Activated naive CD4-positive, alpha-beta T cell treated with anti-CD3 and anti-CD28 coated beads, Interleukin-2, amount 50 U/mL, for 24 hours (primary cell): Measurements from ENCODE around the gene MED16.
A peak's percentile ranks its signal among the peaks of the same experiment; 100 is the strongest.

Experiments
- H3K27ac Mint-ChIP-seq: one replicate; pipeline ENCODE4 v1.8.0; 2021; ENCODE audit warnings: mild to moderate bottlenecking, mixed read lengths
- H3K27me3 Mint-ChIP-seq: one replicate; pipeline ENCODE4 v1.8.0; 2021; ENCODE audit warnings: mixed read lengths
- H3K36me3 Mint-ChIP-seq: one replicate; pipeline ENCODE4 v1.8.0; 2021; ENCODE audit warnings: mixed read lengths
- H3K4me1 Mint-ChIP-seq: one replicate; pipeline ENCODE4 v1.8.0; 2021; ENCODE audit warnings: mixed read lengths
- H3K4me3 Mint-ChIP-seq: one replicate; pipeline ENCODE4 v1.8.0; 2021; ENCODE audit warnings: mild to moderate bottlenecking, mixed read lengths
- H3K9me3 Mint-ChIP-seq: one replicate; pipeline ENCODE4 v1.8.0; 2021; ENCODE audit warnings: mixed read lengths

MED16 gene

DNA sequence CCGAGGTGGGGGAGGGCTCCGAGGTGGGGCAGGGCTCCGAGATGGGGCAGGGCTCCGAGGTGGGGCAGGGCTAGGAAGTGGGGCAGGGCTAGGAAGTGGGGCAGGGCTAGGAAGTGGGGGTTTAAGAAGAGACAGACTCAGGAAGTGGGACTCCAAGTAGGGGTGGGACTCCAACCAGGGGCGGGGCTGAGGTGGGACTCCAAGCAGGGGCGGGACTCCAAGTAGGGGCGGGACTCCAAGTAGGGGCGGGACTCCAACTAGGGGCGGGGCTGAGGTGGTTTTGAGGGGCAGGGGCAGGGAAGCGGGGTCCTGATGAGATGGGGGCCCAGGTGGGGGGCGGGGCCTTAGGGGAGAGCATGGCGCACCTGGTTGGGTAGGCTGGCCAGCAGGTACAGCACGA, 19.9 kb downstream of the MED16 start:
- Mint-ChIP-seq H3K4me1 (peaks cover 8% of the 10 kb centered on the region), H3K36me3 (no peaks in the 10 kb centered on the region), H3K27ac (no peak overlapping the region)

DNA sequence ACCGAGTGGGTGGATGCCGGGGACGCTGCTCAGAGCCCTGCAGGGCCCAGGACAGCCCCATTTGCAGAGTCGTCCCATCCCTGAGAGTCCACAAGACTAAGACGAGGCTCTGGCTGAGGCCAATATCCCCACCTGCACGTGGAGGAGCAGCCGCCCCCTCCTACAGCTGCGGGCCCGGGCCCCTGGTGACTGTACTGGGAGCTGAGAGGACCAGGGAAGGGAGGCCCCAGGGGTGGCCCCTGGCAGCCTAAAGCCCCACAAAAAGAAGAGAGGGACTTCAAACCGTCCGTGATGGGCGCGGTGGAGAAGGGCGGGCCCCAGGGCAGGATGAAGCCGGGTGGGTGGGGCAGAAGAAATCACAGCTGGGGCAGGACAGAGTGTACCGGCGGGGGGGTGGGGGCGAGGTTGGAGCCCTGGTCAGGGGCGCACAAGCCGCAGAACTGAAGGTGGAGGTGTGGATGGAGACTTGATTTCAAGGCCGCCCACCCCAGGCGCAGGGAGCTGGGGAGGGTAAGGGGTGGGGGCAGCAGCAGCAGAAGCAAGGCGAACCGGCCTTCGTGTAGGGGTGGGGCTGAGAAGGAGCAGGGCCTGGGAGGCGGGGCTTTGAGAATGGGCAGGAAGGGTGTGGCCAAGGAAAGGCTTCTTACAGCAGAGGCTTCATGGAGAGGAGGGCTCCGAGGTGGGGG, 20.6 kb downstream of the MED16 start:
- H3K9me3 Mint-ChIP-seq: no peaks in the 10 kb centered on the region
- H3K27ac Mint-ChIP-seq: peak overlapping the region; percentile 17
- no peaks in the 10 kb centered on the region for H3K27me3 Mint-ChIP-seq
- peaks cover 11% of the 10 kb centered on the region for H3K4me1 Mint-ChIP-seq
- H3K36me3 Mint-ChIP-seq: peaks cover 3% of the 10 kb centered on the region
- peak overlapping the region; percentile 52 for H3K4me3 Mint-ChIP-seq

More for the DNA sequence above, 19.9 kb downstream of the MED16 start:
- H3K4me3 Mint-ChIP-seq: no peak overlapping the region
- H3K27me3 Mint-ChIP-seq: no peaks in the 10 kb centered on the region
- no peaks in the 10 kb centered on the region for H3K9me3 Mint-ChIP-seq

DNA sequence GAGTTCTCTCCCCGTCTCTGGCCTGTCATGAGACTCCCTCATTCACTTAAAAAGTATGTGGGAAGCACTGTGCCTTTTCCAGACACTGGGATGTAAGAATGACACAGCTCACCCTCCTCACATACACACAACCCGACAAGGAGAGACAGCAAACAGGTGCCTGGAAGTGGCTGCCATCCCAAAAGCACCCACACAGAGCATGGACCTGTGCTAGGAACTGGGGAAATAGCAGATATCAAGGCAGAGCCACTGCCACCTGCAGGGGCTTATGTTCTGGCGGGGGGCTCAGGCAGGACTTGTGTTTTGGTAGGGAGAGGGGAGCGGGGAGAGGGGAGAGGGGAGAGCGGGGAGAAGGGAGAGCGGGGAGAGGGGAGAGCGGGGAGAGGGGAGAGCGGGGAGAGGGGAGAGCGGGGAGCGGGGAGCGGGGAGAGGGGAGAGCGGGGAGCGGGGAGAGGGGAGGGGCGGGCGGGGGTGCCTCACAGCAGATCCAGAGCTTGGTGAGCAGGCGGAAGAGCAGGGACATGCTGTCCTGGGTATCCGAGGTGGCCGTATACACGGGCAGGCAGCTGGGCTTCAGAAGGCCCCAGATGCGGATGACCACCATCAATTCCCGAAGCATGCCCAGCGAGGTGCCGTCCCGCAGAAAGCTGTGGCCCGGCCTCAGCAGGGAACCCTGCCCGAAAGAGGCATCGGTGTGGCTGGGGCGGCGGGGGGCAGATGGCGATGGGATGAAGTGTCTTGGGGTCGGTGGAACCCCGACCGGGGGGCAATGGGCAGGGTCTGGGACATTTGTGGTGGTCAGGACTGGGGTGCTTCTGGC, 21.3 kb downstream of the MED16 start:
- Mint-ChIP-seq H3K27ac (peak overlapping the region; percentile 62), H3K4me3 (peak overlapping the region; percentile 52), H3K4me1 (peaks cover 12% of the 10 kb centered on the region), H3K27me3 (no peaks in the 10 kb centered on the region), H3K36me3 (peaks cover 3% of the 10 kb centered on the region), H3K9me3 (no peaks in the 10 kb centered on the region)

DNA sequence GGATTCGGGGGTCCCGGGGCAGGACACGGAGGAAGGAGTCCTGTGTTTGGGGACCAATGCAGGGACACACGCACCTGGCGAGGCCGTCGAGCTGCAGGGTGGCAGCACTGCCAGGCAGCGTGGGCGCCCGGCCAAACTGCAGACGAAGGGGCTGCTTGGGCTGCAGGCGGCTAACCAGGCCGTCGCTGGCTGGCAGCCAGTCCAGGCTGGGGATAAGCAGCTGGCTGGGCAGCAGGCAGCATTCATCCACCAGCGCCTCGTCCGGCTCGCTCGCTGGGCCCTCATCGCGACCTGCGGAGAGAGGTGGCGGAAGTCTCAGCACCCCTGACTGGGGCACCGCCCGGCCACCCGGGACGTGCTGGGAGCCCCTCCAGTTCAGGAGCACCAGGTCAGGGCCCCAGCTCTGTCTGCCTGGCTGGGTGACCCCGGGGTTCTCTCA, 22.0 kb downstream of the MED16 start:
- H3K4me3 Mint-ChIP-seq: no peak overlapping the region
- H3K27me3 Mint-ChIP-seq: no peaks in the 10 kb centered on the region
- H3K9me3 Mint-ChIP-seq: no peaks in the 10 kb centered on the region
- H3K27ac Mint-ChIP-seq: no peak overlapping the region
- H3K36me3 Mint-ChIP-seq: peaks cover 3% of the 10 kb centered on the region
- H3K4me1 Mint-ChIP-seq: peaks cover 12% of the 10 kb centered on the region

DNA sequence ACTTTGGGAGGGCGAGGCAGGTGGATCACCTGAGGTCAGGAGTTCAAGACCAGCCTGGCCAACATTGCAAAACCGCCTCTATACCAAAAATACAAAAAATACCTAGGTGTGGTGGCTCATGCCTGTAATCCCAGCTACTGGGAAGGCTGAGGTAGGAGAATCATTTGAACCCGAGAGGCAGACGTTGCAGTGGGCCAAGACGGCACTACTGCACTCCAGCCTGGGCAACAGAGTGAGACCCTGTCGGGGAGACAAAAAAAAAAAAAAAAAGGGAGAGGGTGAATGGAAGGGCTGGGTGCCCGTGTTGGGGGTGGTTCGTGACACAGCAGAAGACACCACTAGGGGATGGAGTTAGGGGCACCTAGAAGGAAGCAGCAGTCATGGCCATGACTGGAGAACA, 22.7 kb downstream of the MED16 start:
- Mint-ChIP-seq H3K36me3 (peaks cover 3% of the 10 kb centered on the region), H3K27ac (peak overlapping the region; percentile 79), H3K4me3 (peak overlapping the region; percentile 36), H3K9me3 (no peaks in the 10 kb centered on the region), H3K4me1 (peaks cover 12% of the 10 kb centered on the region), H3K27me3 (no peaks in the 10 kb centered on the region)

DNA sequence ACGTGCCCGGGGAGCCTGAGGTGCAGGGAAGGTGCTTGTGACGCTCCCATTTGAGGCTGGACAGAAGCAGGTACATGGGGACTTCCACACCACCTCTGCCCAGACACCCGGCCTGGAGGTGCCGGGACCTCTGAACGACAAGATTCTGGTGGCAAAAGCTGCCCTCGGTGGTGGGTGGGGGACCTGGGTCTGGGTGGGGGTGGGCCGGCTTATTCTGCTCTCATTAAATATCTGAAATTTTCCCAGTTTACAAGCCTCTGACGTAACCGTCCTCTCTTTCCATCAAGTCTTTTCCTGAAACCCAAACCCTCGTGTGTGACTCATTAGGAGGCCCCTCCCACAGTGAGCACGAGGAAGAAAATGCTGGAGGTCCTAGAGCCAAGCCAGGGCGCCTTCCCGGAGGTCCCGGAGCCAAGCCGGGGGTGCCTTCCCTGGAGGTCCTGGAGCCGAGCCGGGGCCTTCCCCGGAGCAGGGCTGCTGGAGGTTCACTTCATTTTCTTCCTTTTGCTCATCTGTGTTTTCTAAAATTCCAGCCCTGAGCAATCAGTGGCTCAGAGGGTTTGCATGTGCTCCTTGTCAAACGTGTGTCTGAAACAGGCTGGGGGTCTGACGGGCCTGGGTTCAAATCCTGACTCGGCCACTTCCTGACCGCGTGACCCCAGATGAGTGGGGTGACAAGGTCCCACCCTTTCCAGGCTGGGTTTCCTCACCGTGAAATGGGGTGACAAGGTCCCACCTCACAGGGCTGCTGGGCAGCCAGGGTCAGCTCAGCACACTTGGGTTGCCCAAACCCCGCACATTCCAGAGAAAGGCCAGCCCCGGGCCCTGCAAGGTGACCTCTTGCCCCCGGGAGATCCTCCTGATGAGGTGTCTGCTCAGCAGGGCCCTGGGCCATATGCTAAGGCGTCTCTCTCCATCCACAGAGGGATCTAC, 23.5 kb downstream of the MED16 start:
- Mint-ChIP-seq H3K9me3 (no peaks in the 10 kb centered on the region), H3K4me3 (no peak overlapping the region), H3K27me3 (no peaks in the 10 kb centered on the region), H3K36me3 (peaks cover 3% of the 10 kb centered on the region), H3K4me1 (peaks cover 12% of the 10 kb centered on the region), H3K27ac (no peak overlapping the region)

DNA sequence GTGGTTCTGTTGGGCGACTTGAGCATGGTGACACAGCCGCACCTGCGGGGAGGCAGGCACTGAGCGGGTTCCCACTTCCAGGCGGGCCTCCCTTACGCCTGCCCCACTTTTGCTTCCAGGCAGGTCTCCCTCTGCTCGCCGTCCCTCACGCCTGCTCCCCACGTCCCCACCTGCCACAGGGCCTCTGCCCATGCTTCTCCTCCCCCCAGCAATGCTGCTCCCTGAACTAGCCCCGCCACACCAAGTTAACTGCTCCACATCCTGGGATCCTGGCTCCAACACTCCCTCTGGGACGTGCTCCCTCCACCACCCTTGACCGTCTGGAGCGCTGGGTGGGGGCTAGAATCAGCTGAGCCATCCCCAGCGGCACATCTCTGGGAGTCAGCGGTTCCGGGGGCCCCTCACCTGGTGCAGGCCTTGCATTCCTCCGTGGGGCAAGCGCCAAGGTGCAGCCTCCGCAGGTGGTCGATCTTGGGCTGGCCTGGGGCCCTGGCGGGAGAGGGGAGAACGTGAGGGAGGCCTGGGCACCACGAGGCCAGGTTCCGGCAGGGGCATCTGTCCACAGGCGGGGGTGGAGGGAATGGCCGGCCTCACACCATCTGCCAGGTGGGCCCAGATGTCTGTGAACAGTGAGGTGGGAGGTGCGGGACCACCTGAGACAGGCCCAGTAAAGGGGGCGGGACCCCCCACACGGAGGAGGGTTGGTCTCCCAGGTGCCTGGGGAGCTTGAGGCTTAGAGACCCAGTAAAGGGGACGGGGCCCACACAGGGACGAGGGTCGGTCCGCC, 24.3 kb downstream of the MED16 start:
- Mint-ChIP-seq H3K4me3 (no peak overlapping the region), H3K4me1 (peaks cover 17% of the 10 kb centered on the region), H3K9me3 (no peaks in the 10 kb centered on the region), H3K36me3 (peaks cover 3% of the 10 kb centered on the region), H3K27me3 (no peaks in the 10 kb centered on the region), H3K27ac (no peak overlapping the region)

DNA sequence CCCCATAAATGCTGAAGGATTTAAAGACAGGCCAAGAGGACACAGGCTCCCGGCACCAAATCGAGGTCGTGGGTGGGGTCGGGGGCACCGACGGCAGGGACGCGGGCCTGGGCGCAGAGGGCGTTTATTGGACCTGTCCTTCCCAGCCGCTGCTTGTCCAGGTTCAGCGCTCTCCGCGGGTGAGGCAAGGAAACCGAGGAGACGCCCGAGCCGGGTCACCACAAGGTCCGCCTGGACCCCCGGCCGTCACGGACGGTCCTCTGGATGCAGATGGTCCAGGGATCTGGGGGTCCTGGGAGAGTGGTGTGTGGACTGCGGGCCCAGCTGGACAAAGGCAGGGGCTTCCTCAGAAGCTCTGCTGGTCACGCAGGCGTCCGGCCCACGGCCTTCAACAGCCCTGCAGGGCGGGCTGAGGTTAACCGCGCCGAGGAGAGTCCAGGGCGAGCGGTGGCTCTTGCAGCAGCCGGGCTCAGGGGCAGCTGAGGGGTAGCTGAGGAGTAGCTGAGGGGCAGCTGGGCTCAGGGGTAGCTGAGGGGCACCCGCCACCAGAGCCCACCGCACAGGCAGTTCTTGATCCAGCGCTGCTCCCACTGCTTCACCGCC, 25.0 kb downstream of the MED16 start:
- H3K4me1 Mint-ChIP-seq: peaks cover 23% of the 10 kb centered on the region
- H3K27ac Mint-ChIP-seq: no peak overlapping the region
- no peaks in the 10 kb centered on the region for H3K9me3 Mint-ChIP-seq
- H3K27me3 Mint-ChIP-seq: no peaks in the 10 kb centered on the region
- peaks cover 3% of the 10 kb centered on the region for H3K36me3 Mint-ChIP-seq
- H3K4me3 Mint-ChIP-seq: no peak overlapping the region

DNA sequence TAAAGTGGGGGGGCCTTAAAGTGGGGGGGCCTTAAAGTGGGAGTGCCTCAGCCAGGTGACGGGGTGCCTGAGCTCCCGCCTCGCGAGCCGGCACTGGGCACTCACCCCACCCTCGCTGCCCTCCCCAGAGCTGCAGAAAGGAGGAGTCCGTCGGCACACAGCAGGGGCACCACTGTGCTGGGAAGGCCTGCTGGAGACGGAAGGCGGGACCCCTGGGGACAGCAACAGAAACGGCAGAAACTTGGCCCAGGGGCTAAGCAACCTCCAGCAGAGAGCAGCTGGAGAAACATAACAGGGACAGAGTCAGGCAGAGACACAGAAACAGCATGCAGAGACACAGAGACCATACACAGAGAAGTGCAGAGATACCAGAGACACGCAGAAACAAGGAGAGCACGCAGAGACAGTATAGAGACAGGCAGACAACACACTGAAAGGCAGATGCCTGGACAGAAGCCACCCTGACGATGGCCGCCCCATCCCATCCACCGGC, 25.6 kb downstream of the MED16 start:
- Mint-ChIP-seq H3K27me3 (no peaks in the 10 kb centered on the region), H3K4me3 (no peak overlapping the region), H3K4me1 (peaks cover 24% of the 10 kb centered on the region), H3K9me3 (no peaks in the 10 kb centered on the region), H3K36me3 (peaks cover 3% of the 10 kb centered on the region), H3K27ac (no peak overlapping the region)

DNA sequence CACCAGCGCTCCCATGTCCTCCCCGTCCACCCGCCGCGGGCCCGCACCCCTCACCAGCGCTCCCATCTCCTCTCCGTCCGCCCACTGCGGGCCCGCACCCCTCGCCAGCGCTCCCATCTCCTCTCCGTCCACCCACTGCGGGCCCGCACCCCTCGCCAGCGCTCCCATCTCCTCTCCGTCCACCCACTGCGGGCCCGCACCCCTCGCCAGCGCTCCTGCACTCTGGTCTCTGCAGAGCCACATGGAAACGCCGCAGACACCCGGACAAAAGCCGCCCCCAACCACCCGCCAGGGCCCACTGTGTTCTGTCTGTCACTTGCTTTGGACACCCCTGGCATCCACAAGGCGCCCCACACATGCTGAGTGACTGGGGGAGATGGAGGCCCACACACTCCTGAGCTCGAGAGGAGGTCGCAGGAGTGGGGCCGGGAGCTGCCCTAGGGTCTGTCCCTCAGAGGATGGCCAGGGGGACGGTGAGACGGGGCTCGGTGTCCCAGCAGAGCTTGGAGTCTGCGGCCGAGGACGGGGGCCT, 26.2 kb downstream of the MED16 start:
- H3K27ac Mint-ChIP-seq: no peak overlapping the region
- H3K9me3 Mint-ChIP-seq: no peaks in the 10 kb centered on the region
- H3K36me3 Mint-ChIP-seq: peaks cover 3% of the 10 kb centered on the region
- H3K27me3 Mint-ChIP-seq: no peaks in the 10 kb centered on the region
- no peak overlapping the region for H3K4me3 Mint-ChIP-seq
- H3K4me1 Mint-ChIP-seq: peaks cover 19% of the 10 kb centered on the region

DNA sequence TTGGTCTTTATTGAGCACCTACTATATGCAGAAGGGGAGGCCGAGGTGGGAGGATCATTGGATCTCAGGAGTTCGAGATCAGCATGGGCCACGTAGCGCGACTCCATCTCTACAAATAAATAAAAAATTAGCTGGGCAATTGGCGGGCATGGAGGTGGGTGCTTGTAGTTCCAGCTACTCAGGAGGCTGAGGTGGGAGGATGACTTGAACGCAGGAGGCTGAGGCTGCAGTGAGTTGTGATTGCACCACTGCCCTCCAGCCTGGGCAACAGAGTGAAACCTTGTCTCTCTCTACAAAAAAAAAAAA, 29.7 kb downstream of the MED16 start:
- Mint-ChIP-seq H3K4me3 (peak overlapping the region; percentile 3), H3K27me3 (no peaks in the 10 kb centered on the region), H3K4me1 (peaks cover 19% of the 10 kb centered on the region), H3K36me3 (peaks cover 3% of the 10 kb centered on the region), H3K27ac (no peak overlapping the region), H3K9me3 (no peaks in the 10 kb centered on the region)

DNA sequence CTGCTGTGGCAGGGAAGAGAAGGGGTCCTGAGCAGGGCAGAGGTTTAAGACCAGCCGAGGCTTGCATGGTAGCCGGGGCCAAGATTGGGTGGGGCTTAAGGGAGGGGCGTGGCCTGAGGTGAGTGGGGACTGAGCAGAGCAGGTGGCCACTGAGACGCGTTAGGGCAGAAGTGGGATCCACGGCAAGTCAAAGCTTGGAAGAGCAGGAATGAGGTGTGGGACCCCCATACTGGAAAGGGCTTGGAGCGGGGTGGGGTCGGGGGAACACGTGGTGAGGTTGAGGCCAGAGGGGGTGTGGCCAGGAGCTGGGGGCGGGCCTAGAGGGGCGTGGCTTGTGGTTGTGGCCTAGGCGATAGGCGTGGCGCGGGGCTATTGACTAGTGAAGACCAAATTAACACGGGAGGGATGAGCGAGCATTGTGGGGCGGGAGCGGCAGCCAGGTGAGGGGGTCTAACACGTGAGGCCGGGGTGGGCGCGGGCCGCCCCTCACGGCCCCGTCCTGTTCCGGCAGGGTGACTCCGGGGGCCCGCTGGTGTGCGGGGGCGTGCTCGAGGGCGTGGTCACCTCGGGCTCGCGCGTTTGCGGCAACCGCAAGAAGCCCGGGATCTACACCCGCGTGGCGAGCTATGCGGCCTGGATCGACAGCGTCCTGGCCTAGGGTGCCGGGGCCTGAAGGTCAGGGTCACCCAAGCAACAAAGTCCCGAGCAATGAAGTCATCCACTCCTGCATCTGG, 30.2 kb downstream of the MED16 start:
- Mint-ChIP-seq H3K27me3 (no peaks in the 10 kb centered on the region), H3K9me3 (no peaks in the 10 kb centered on the region), H3K4me3 (peak overlapping the region; percentile 55), H3K4me1 (peaks cover 20% of the 10 kb centered on the region), H3K27ac (peak overlapping the region; percentile 55), H3K36me3 (peaks cover 3% of the 10 kb centered on the region)

DNA sequence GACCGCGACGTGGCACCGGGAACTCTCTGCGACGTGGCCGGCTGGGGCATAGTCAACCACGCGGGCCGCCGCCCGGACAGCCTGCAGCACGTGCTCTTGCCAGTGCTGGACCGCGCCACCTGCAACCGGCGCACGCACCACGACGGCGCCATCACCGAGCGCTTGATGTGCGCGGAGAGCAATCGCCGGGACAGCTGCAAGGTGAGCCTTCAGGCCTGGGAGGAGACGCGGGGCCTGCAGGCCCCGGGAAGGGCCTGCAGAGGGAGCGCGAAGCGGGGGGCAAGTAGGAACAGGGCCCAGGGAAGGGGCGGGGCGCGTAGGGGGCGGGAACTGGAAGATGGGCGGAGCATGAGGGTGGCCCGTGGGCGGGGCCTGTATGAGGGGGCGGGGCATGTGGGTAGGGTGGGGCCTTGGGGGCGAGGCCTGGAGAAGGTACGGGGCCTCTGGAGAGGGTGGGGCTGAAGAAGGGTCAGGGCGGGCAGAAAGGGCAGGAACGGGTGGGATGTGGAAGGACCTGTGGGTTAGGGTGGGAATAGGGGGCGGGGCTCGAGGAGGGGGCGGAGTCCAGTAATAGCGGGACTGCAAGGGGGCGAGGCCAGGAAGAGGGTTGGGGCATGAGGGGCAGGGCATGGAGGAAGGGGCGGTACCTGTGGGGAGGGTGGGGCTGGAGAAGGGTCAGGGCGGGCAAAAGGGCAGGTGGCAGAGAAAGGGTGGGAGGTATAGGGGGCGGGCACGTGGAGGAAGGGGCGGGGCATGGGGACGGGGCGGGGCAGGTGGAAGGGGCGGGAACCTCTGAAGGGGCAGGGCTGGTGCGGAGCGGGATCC, 31.0 kb downstream of the MED16 start:
- peaks cover 19% of the 10 kb centered on the region for H3K4me1 Mint-ChIP-seq
- H3K36me3 Mint-ChIP-seq: no peaks in the 10 kb centered on the region
- H3K27ac Mint-ChIP-seq: no peak overlapping the region
- no peaks in the 10 kb centered on the region for H3K9me3 Mint-ChIP-seq
- no peak overlapping the region for H3K4me3 Mint-ChIP-seq
- H3K27me3 Mint-ChIP-seq: peaks cover under 1% of the 10 kb centered on the region
